Ectodermal cell (in vitro differentiated cells): ENCODE results near the gene CD164L2. TPM values are rescaled to one million over a fixed set of nuclear protein-coding genes. Genes with fewer than 3 reads are reported as not detected.
"Not testable (repeated sequence)": the region's sequence is repeated elsewhere in the genome, so short reads cannot be mapped to it uniquely, and the experiment has no call there.

Source experiments
- H3K27ac ChIP-seq: 2 replicates; pipeline ENCODE4 v1.7.0; 2013; ENCODE audit warnings: mild to moderate bottlenecking, low read depth, low read length; ENCODE audit not compliant: insufficient read depth, poor library complexity, severe bottlenecking
- H3K27me3 ChIP-seq: 2 replicates; pipeline ENCODE4 v1.7.0; 2013; ENCODE audit warnings: mild to moderate bottlenecking, low read length; ENCODE audit not compliant: insufficient read depth, control insufficient read depth, poor library complexity, severe bottlenecking
- H3K36me3 ChIP-seq: one replicate; pipeline ENCODE4 v1.7.0; 2013; ENCODE audit warnings: low read length; ENCODE audit not compliant: control insufficient read depth, insufficient read depth
- H3K4me1 ChIP-seq: one replicate; pipeline ENCODE4 v1.7.0; 2013; ENCODE audit warnings: low read length; ENCODE audit not compliant: control insufficient read depth, insufficient read depth
- H3K4me3 ChIP-seq: 2 replicates; pipeline ENCODE4 v1.7.0; 2013; ENCODE audit warnings: low read depth, low read length, control low read depth; ENCODE audit not compliant: insufficient read depth
- H3K9me3 ChIP-seq: 2 replicates; pipeline ENCODE4 v1.7.0; 2013; ENCODE audit warnings: mild to moderate bottlenecking, low read length, moderate library complexity; ENCODE audit not compliant: control insufficient read depth
- WGBS, 2 experiments: methylation state at CpG; one replicate each; pipeline ENCODE4 v1.1.7; 2013; ENCODE audit warnings: missing lambda C conversion rate in 2 of 2; 5-methylcytosine and 5-hydroxymethylcytosine counted together
- polyA plus RNA-seq, 4 experiments: library from polyadenylated mRNA; stranded (reverse); fragments of 50-300 nt; gene quantifications; one replicate each; pipeline ENCODE4 v1.2.3, GENCODE V29; 2013

CD164L2 gene
- polyA plus RNA-seq (2013, experiment 1 of 4) = 2.0 TPM
- 1.8 TPM for polyA plus RNA-seq (2013, experiment 2 of 4)
- 1.7 TPM for polyA plus RNA-seq (2013, experiment 3 of 4)
- 2.7 TPM for polyA plus RNA-seq (2013, experiment 4 of 4)

DNA sequence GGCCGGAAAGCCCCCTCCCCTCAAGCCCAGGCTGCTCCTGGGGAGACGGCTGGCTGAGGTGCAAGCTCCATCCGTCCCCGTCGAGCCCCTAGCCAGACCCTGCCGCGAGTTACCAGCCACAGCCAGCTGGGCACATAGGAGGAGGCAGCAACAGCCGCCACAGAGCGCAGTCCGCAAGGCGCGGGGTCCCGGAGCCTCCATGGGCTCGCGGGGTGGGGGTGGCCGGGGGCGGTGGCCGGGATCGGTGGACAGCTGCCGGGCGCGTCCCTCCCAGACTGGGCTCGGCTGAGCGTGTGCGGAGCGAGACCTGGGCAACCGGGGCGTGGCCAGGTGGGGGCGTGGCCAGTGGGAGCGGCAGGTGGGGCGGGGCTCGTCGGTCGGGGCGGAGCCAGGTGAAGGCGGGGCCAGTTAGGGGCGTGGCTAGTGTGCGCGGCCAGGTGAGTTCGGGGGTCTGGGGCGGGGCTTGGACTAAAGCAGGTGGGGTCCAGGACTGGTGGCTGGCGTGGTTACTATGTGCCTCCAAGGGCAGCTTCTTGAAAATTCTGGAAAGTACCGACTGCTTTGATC is at the start of gene CD164L2:
TSS of gene CD164L2 (minus strand) at position 295 of the 567 bp plus-strand sequence. CDS start at position 201, 94 bp downstream.
- peaks cover 23% of the 10 kb centered on the region for H3K27me3 ChIP-seq
- no peaks in the 10 kb centered on the region for H3K9me3 ChIP-seq
- H3K27ac ChIP-seq = no peak within 1 kb of the TSS
- H3K4me1 ChIP-seq = peaks cover 9% of the 10 kb centered on the region
- H3K4me3 ChIP-seq = peak within 1 kb of the TSS; percentile 37
- WGBS, 2 experiments = 8% methylated on average over 43 of the region's 43 CpGs
- H3K36me3 ChIP-seq = no peaks in the 10 kb centered on the region

DNA sequence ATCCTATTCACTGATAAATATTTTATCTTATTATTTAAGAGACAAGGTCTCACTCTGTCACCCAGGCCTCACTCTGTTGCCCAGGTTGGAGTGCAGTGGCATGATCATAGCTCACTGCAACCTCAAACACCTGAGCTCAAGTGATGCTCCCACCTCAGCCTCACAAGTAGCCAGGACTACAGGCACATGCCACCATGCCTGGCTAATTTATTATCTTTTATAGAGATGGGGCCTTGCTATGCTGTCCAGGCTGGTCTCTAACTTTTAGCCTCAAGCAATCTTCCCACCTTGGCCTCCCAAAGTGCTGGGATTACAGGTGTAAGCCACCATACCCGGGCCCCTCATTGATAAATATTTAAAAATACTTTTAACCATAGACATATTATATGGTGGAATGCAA is 49.6 kb upstream of the CD164L2 start:
- not testable (repeated sequence) for H3K27ac ChIP-seq, H3K27me3 ChIP-seq, H3K4me3 ChIP-seq, H3K9me3 ChIP-seq, H3K36me3 ChIP-seq
- H3K4me1 ChIP-seq = peaks cover 35% of the 10 kb centered on the region
- no CpG with 5 or more reads among the region's 1 CpG for WGBS, 2 experiments

DNA sequence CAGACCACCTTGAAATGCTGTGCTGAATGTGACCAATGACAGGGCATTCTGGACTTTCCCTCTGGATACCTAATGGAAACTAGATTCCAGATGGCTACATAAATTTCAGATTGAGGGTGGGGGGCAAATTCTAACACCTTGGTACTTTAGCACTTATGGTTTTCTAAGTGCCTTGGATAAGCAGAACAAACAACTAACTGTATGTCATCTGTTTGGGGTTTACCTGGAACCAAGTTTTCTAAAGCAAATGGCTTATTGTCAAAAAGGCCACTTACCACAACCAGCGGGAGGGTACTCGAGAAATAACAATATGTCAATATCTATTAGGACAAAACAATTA is 48.4 kb upstream of the CD164L2 start:
- Histone ChIP-seq H3K27me3 (no peaks in the 10 kb centered on the region), H3K4me1 (peaks cover 39% of the 10 kb centered on the region), H3K27ac (no peak overlapping the region), H3K4me3 (no peak overlapping the region), H3K36me3 (no peaks in the 10 kb centered on the region), H3K9me3 (no peaks in the 10 kb centered on the region)
- 97% methylated on average over 2 of the region's 2 CpGs; no CpG with 5 or more reads in 1 of the 2 experiments for WGBS, 2 experiments

- H3K4me3 ChIP-seq = no peak overlapping the region
- peaks cover 34% of the 10 kb centered on the region for H3K4me1 ChIP-seq
- 85 to 93% methylated on average over 1 of the region's 1 CpG for WGBS, 2 experiments
- no peaks in the 10 kb centered on the region for H3K36me3 ChIP-seq
- no peaks in the 10 kb centered on the region for H3K27me3 ChIP-seq
- H3K9me3 ChIP-seq = no peaks in the 10 kb centered on the region
- H3K27ac ChIP-seq = no peak overlapping the region
Observed at GRCh38 chr1:27430903-27431600, 47.9 kb upstream of the CD164L2 start.

DNA sequence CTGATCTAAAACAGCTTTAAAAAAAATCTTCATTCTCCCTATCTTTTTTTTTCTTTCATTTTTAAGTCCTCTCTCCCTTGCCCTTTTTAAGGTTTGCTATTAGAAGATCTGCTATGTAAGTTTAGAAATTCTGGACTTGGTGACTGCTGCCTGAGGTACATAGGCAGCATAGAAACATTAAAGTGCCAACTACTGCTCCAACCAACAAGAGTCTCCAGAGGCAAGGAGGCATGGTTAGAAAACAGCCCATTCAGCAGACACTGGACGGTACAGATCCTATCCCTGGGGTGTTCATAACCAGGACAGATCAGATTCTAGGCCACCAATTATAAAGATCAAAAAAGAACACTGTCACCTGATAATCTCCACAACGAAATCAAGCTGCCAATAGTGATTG is 45.9 kb upstream of the CD164L2 start:
- H3K9me3 ChIP-seq = no peaks in the 10 kb centered on the region
- peaks cover 2% of the 10 kb centered on the region for H3K36me3 ChIP-seq
- H3K4me3 ChIP-seq = no peak overlapping the region
- H3K27ac ChIP-seq = peak overlapping the region; percentile 88
- 60 to 66% methylated on average over 2 of the region's 2 CpGs for WGBS, 2 experiments
- no peaks in the 10 kb centered on the region for H3K27me3 ChIP-seq
- peaks cover 30% of the 10 kb centered on the region for H3K4me1 ChIP-seq

GRCh38 chr1:27428316-27429028 is 45.3 kb upstream of the CD164L2 start:
- WGBS, 2 experiments = 47 to 52% methylated on average over 14 to 16 of the region's 17 CpGs
- Histone ChIP-seq H3K4me1 (peaks cover 30% of the 10 kb centered on the region), H3K27ac (peak overlapping the region; percentile 88), H3K36me3 (peaks cover 2% of the 10 kb centered on the region), H3K27me3 (no peaks in the 10 kb centered on the region), H3K4me3 (no peak overlapping the region), H3K9me3 (no peaks in the 10 kb centered on the region)

GRCh38 chr1:27427816-27428315 is 44.7 kb upstream of the CD164L2 start:
- WGBS, 2 experiments = 84% methylated on average over 2 of the region's 2 CpGs
- no peaks in the 10 kb centered on the region for H3K27me3 ChIP-seq
- H3K4me3 ChIP-seq = no peak overlapping the region
- H3K4me1 ChIP-seq = peaks cover 30% of the 10 kb centered on the region
- peak overlapping the region; percentile 88 for H3K27ac ChIP-seq
- peaks cover 2% of the 10 kb centered on the region for H3K36me3 ChIP-seq
- no peaks in the 10 kb centered on the region for H3K9me3 ChIP-seq

- H3K4me1 ChIP-seq = peaks cover 30% of the 10 kb centered on the region
- WGBS, 2 experiments = 89 to 91% methylated on average over 2 of the region's 2 CpGs
Observed at GRCh38 chr1:27427329-27427728, 44.2 kb upstream of the CD164L2 start.

DNA sequence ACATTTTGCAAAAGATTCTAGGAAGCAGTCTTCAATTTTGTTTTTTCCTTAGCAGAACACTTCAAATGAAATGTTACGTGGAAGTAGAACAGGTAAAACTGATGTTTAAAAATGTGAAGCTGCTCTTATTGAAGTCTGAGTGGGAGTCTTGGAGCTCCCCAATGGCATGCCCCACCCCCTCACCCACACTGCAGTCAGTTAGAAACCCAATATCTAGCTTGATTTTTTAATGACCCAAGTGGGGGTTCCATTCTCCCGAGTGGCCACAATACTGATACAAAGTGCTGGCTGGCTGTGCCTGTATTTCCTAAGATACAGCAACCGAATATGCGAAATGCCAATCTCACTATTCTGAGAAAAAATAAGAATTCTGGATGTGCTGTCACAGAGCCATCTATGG is 40.6 kb upstream of the CD164L2 start:
- no peaks in the 10 kb centered on the region for H3K27me3 ChIP-seq
- WGBS, 2 experiments = 91 to 96% methylated on average over 4 of the region's 4 CpGs
- no peak overlapping the region for H3K27ac ChIP-seq
- H3K4me3 ChIP-seq = no peak overlapping the region
- H3K9me3 ChIP-seq = no peaks in the 10 kb centered on the region
- peaks cover 2% of the 10 kb centered on the region for H3K36me3 ChIP-seq
- H3K4me1 ChIP-seq = peaks cover 28% of the 10 kb centered on the region

More at GRCh38 chr1:27427329-27427728, 44.2 kb upstream of the CD164L2 start:
- H3K27ac ChIP-seq = no peak overlapping the region
- H3K9me3 ChIP-seq = no peaks in the 10 kb centered on the region
- no peak overlapping the region for H3K4me3 ChIP-seq
- H3K27me3 ChIP-seq = no peaks in the 10 kb centered on the region
- peaks cover 2% of the 10 kb centered on the region for H3K36me3 ChIP-seq
